GM12878 (cell line): ENCODE data around the gene MAX. TPM values are rescaled to one million over a fixed set of nuclear protein-coding genes. Genes with fewer than 3 reads are reported as not detected.

Source experiments
- ATAC-seq: fragments of 200-7000 bp; cut with Tn5 transposase; 3 replicates; pipeline ENCODE4 v1.9.1; 2020; ENCODE audit warnings: mild to moderate bottlenecking, moderate library complexity
- BruUV-seq: library from RNA; stranded (reverse); fragments of 400-500 nt; replicated peaks from 2 replicates; lab custom pipeline; 2021; lab: Mats Ljungman, UMichigan
- CTCF ChIA-PET: fragments of 300-600 bp; sonication (Branson Sonifier 250); formaldehyde crosslinking; extraction: SDS; loops from one replicate; lab custom pipeline; 2021; ENCODE audit warnings: inconsistent platforms; lab: Yijun Ruan, JAX
- POLR2A ChIA-PET: fragments of 350-600 bp; formaldehyde crosslinking; extraction: SDS; loops from one replicate; lab custom pipeline; 2021; ENCODE audit warnings: inconsistent platforms; lab: Charles Lee
- RAD21 ChIA-PET: fragments of 300-600 bp; sonication (Branson Sonifier 250); formaldehyde crosslinking; loops from one replicate; lab custom pipeline; 2023; ENCODE audit warnings: antibody characterized with exemption; ENCODE audit not compliant: unreplicated experiment; lab: Charles Lee
- SMC1A ChIA-PET: fragments of 300-600 bp; sonication (Branson Sonifier 250); formaldehyde crosslinking; loops from one replicate; lab custom pipeline; 2023; ENCODE audit not compliant: unreplicated experiment, uncharacterized antibody; lab: Charles Lee
- DNase-seq: peaks from one replicate; pipeline ENCODE4 v3.0.0-alpha.2; 2011; ENCODE audit warnings: low read depth, low spot score
- FAIRE-seq: peaks from 3 replicates; lab custom pipeline; 2011; peaks lifted over from hg19 to GRCh38; lab: Jason Lieb, UNC
- H2AFZ ChIP-seq: 2 replicates; pipeline ENCODE4 v1.6.0; 2011; ENCODE audit warnings: low read depth, low read length, control low read depth; ENCODE audit not compliant: control insufficient read depth
- H3K27ac ChIP-seq: 2 replicates; pipeline ENCODE4 v1.5.1; 2011; ENCODE audit warnings: control low read depth; ENCODE audit not compliant: control insufficient read depth, insufficient read depth
- H3K27me3 ChIP-seq, 2 experiments: replicated peaks in 1 of 2; 2 replicates each; pipeline versions ENCODE4 v1.6.0 to v1.6.1; 2011; ENCODE audit warnings: low read length in 1 of 2; ENCODE audit not compliant: control insufficient read depth in 2 of 2, insufficient read depth in 2 of 2
- H3K36me3 ChIP-seq, 2 experiments: 2 replicates each; pipeline ENCODE4 v1.5.1; 2011; ENCODE audit warnings: low read length in 1 of 2; ENCODE audit not compliant: control insufficient read depth in 2 of 2, insufficient read depth in 2 of 2
- H3K4me1 ChIP-seq: 2 replicates; pipeline ENCODE4 v1.6.1; 2011; ENCODE audit warnings: mild to moderate bottlenecking, low read length, moderate library complexity, mixed read lengths; ENCODE audit not compliant: control insufficient read depth, insufficient read depth
- H3K4me2 ChIP-seq: 2 replicates; pipeline ENCODE4 v1.6.0; 2011; ENCODE audit warnings: control low read depth; ENCODE audit not compliant: control insufficient read depth, insufficient read depth
- H3K4me3 ChIP-seq: fragments of 200-600 bp; sonication (generic); 2 replicates; pipeline ENCODE4 v1.5.1; 2016
- H3K79me2 ChIP-seq: 2 replicates; pipeline ENCODE4 v1.6.0; 2011; ENCODE audit warnings: low read length; ENCODE audit not compliant: control insufficient read depth, insufficient read depth
- H3K9ac ChIP-seq: 2 replicates; pipeline ENCODE4 v1.8.0; 2011; ENCODE audit warnings: low read length, control low read depth, mixed read lengths; ENCODE audit not compliant: control insufficient read depth, insufficient read depth
- H3K9me3 ChIP-seq: replicated peaks from 3 replicates; pipeline ENCODE4 v1.5.1; 2011; ENCODE audit warnings: mild to moderate bottlenecking, low read length; ENCODE audit not compliant: control insufficient read depth, insufficient read depth
- H4K20me1 ChIP-seq: 2 replicates; pipeline ENCODE4 v1.6.0; 2011; ENCODE audit not compliant: control insufficient read depth, insufficient read depth
- BACH1 ChIP-seq: fragments of 450-650 bp; IDR thresholded peaks from 2 replicates; pipeline ENCODE4 v1.6.1; 2017; ENCODE audit warnings: mild to moderate bottlenecking, borderline replicate concordance
- KLF5 ChIP-seq: fragments of 450-650 bp; IDR thresholded peaks from 2 replicates; pipeline ENCODE4 v1.6.1; 2014; ENCODE audit warnings: mild to moderate bottlenecking; ENCODE audit not compliant: partially characterized antibody
- SREBF1 ChIP-seq: IDR thresholded peaks from 2 replicates; pipeline ENCODE4 v1.6.1; 2012; ENCODE audit warnings: mild to moderate bottlenecking, low read length
- ZBTB40 ChIP-seq: fragments of 450-650 bp; IDR thresholded peaks from 2 replicates; pipeline ENCODE4 v1.6.1; 2016; ENCODE audit warnings: mild to moderate bottlenecking, moderate library complexity, borderline replicate concordance
- WGBS: methylation state at CpG from one replicate; pipeline ENCODE4 v1.1.6; 2016; ENCODE audit warnings: low lambda C conversion rate; ENCODE audit not compliant: insufficient replicate concordance, insufficient coverage; ENCODE audit errors: missing lambda C conversion rate; 5-methylcytosine and 5-hydroxymethylcytosine counted together
- in situ Hi-C: fragments of 300-500 bp; cut with MboI; formaldehyde crosslinking; loops from 9 replicates; pipeline ENCODE4 v1.14.3; 2018; ENCODE audit warnings: mixed read lengths
- intact Hi-C: fragments of 100-400 bp; cut with micrococcal nuclease; formaldehyde crosslinking; loops from one replicate; pipeline ENCODE4 v1.14.2; 2022; ENCODE audit not compliant: unreplicated experiment
- polyA plus RNA-seq, 11 experiments: library from polyadenylated mRNA; depleted of rRNA in 4 of 11; unstranded in 6 of 11; stranded (reverse) in 5 of 11; fragments of >200 nt; fragmentation: Nextera tagmentation in 4 of 11; fragmentation: Illumina TruSeq in 1 of 11; extraction: Ambion mirVana in 4 of 11; extraction: Trizol in 1 of 11; gene quantifications; 1 replicate in 1 of 11; 2 replicates in 10 of 11; pipeline versions ENCODE4 v1.2.1 to v1.2.3, GENCODE V29; 2011 to 2016; ENCODE audit warnings: inconsistent platforms in 2 of 11, missing spikeins in 2 of 11, low read depth in 1 of 11
- total RNA-seq, 4 experiments: library from RNA; depleted of rRNA in 3 of 4; stranded (reverse); fragments of >200 nt in 3 of 4; fragmentation: Illumina TruSeq in 1 of 4; extraction: Trizol in 1 of 4; gene quantifications; 2 replicates each; pipeline versions ENCODE4 v1.2.1 to v1.2.3, GENCODE V29; 2013 to 2021

MAX gene
- total and polyA plus RNA-seq, 10 of the 15 experiments (the other 5 are each of a cell fraction or from before 2014, with no cell fraction given), result 21.5 to 122 (median 67.5) TPM

- no peak for TF ChIP-seq ZBTB40
- no peak for TF ChIP-seq SREBF1
- TF ChIP-seq BACH1, result no peak
Observed at GRCh38 chr14:65074449-65075150, 27.7 kb downstream of the MAX start (continued).

- DNase-seq (no peak), ATAC-seq (no peak), FAIRE-seq (no peak)
- H3K9me3 ChIP-seq, result no peaks in the 10 kb centered on the region
- no peaks in the 10 kb centered on the region for H3K4me1 ChIP-seq
- ChIA-PET CTCF (interaction anchor here (0.8 kb wide), 2 partner anchors 91 to 128 kb away, joined by 3 read pairs; no protein-coding TSS in a partner anchor), SMC1A (interaction anchor here (0.8 to 1.6 kb wide), 3 partner anchors 23 to 39 kb away, joined by 3 to 6 read pairs (median 3); no protein-coding TSS in a partner anchor), POLR2A (no interaction called here), RAD21 (no interaction called here)
- no peak overlapping the region for H3K4me3 ChIP-seq
- TF ChIP-seq KLF5, result no peak
- no peak overlapping the region for H3K27ac ChIP-seq
- no peaks in the 10 kb centered on the region for H3K79me2 ChIP-seq
- H3K4me2 ChIP-seq, result no peak overlapping the region
- H3K27me3 ChIP-seq, result no peaks in the 10 kb centered on the region
- peaks cover 18 to 21% of the 10 kb centered on the region in 2 experiments for H3K36me3 ChIP-seq
- no peaks in the 10 kb centered on the region for H4K20me1 ChIP-seq
- WGBS, result 81% methylated on average over 4 of the region's 4 CpGs
- H3K9ac ChIP-seq, result no peak overlapping the region
- no TSS peak for BruUV-seq
- H2AFZ ChIP-seq, result no peak overlapping the region
- intact Hi-C loops (no loop called here), in situ Hi-C loops (no loop called here)
Observed at GRCh38 chr14:65073605-65074201, 28.6 kb downstream of the MAX start.
